Effector memory CD4-positive, alpha-beta T cell (primary cell): ENCODE data around the gene AGXT.

ENCODE experiments used
- DNase-seq, 3 donors: peaks; one replicate each; pipeline ENCODE4 v3.0.0-alpha.2; 2020
- H3K27ac ChIP-seq: 2 replicates; pipeline ENCODE4 v1.7.0; 2013; ENCODE audit warnings: mild to moderate bottlenecking, low read length, moderate library complexity; ENCODE audit not compliant: insufficient read depth, poor library complexity, severe bottlenecking
- H3K27me3 ChIP-seq: replicated peaks from 2 replicates; pipeline ENCODE4 v1.7.0; 2013; ENCODE audit warnings: mild to moderate bottlenecking, low read length; ENCODE audit not compliant: insufficient read depth, control insufficient read depth, poor library complexity, severe bottlenecking
- H3K36me3 ChIP-seq: 2 replicates; pipeline ENCODE4 v1.7.0; 2013; ENCODE audit warnings: mild to moderate bottlenecking, low read length, moderate library complexity; ENCODE audit not compliant: control insufficient read depth, insufficient read depth
- H3K4me1 ChIP-seq: 2 replicates; pipeline ENCODE4 v1.7.0; 2013; ENCODE audit warnings: low read length, mild to moderate bottlenecking; ENCODE audit not compliant: control insufficient read depth, insufficient read depth, poor library complexity, severe bottlenecking
- H3K4me3 ChIP-seq: 2 replicates; pipeline ENCODE4 v1.7.0; 2013; ENCODE audit warnings: low read length, low read depth, mild to moderate bottlenecking; ENCODE audit not compliant: insufficient read depth, poor library complexity, severe bottlenecking
- H3K9me3 ChIP-seq: 2 replicates; pipeline ENCODE4 v1.7.0; 2013; ENCODE audit warnings: mild to moderate bottlenecking, low read length, moderate library complexity; ENCODE audit not compliant: control insufficient read depth

AGXT gene

GRCh38 chr2:240892925-240893324, 24.3 kb downstream of the AGXT start:
- no peak overlapping the region for H3K27ac ChIP-seq
- H3K9me3 ChIP-seq = no peaks in the 10 kb centered on the region
- no peaks in the 10 kb centered on the region for H3K4me1 ChIP-seq
- H3K36me3 ChIP-seq = no peaks in the 10 kb centered on the region
- no peak for DNase-seq
- H3K4me3 ChIP-seq = no peak overlapping the region
- H3K27me3 ChIP-seq = no peaks in the 10 kb centered on the region

GRCh38 chr2:240893363-240893844, 24.8 kb downstream of the AGXT start:
- H3K9me3 ChIP-seq = no peaks in the 10 kb centered on the region
- no peaks in the 10 kb centered on the region for H3K27me3 ChIP-seq
- H3K36me3 ChIP-seq = no peaks in the 10 kb centered on the region
- no peak overlapping the region for H3K4me3 ChIP-seq
- H3K4me1 ChIP-seq = no peaks in the 10 kb centered on the region
- H3K27ac ChIP-seq = no peak overlapping the region
- no peak for DNase-seq

- Histone ChIP-seq H3K27ac (no peak overlapping the region), H3K4me1 (no peaks in the 10 kb centered on the region), H3K36me3 (no peaks in the 10 kb centered on the region), H3K27me3 (no peaks in the 10 kb centered on the region), H3K9me3 (no peaks in the 10 kb centered on the region), H3K4me3 (no peak overlapping the region)
- DNase-seq = no peak
Observed at GRCh38 chr2:240894006-240894405, 25.4 kb downstream of the AGXT start.

GRCh38 chr2:240894836-240895558, 26.4 kb downstream of the AGXT start:
- Histone ChIP-seq H3K27ac (no peak overlapping the region), H3K27me3 (no peaks in the 10 kb centered on the region), H3K9me3 (no peaks in the 10 kb centered on the region), H3K36me3 (no peaks in the 10 kb centered on the region), H3K4me1 (no peaks in the 10 kb centered on the region), H3K4me3 (no peak overlapping the region)
- DNase-seq = no peak

- H3K4me1 ChIP-seq = no peaks in the 10 kb centered on the region
- DNase-seq = no peak
- H3K27ac ChIP-seq = no peak within 1 kb of the TSS
- H3K4me3 ChIP-seq = no peak within 1 kb of the TSS
- no peaks in the 10 kb centered on the region for H3K9me3 ChIP-seq
- no peaks in the 10 kb centered on the region for H3K36me3 ChIP-seq
- no peaks in the 10 kb centered on the region for H3K27me3 ChIP-seq
Observed at GRCh38 chr2:240895656-240896388, 27.2 kb downstream of the AGXT start, which contains the start of gene MAB21L4. TSS of gene MAB21L4 (minus strand) at chr2:240896156. CDS start at chr2:240895997, 159 bp downstream.

- Histone ChIP-seq H3K36me3 (no peaks in the 10 kb centered on the region), H3K4me1 (no peaks in the 10 kb centered on the region), H3K4me3 (no peak overlapping the region), H3K27ac (no peak overlapping the region), H3K27me3 (no peaks in the 10 kb centered on the region), H3K9me3 (no peaks in the 10 kb centered on the region)
- no peak for DNase-seq
Observed at GRCh38 chr2:240896394-240896793, 27.8 kb downstream of the AGXT start.

- DNase-seq = no peak
- Histone ChIP-seq H3K4me3 (no peak overlapping the region), H3K27ac (no peak overlapping the region), H3K36me3 (no peaks in the 10 kb centered on the region), H3K27me3 (no peaks in the 10 kb centered on the region), H3K9me3 (no peaks in the 10 kb centered on the region), H3K4me1 (no peaks in the 10 kb centered on the region)
Observed at GRCh38 chr2:240896871-240897692, 28.5 kb downstream of the AGXT start.

- H3K27me3 ChIP-seq = no peaks in the 10 kb centered on the region
- H3K36me3 ChIP-seq = no peaks in the 10 kb centered on the region
- DNase-seq = no peak
- H3K4me3 ChIP-seq = no peak overlapping the region
- H3K4me1 ChIP-seq = no peaks in the 10 kb centered on the region
- no peaks in the 10 kb centered on the region for H3K9me3 ChIP-seq
- H3K27ac ChIP-seq = no peak overlapping the region
Observed at GRCh38 chr2:240898108-240898730, 29.6 kb downstream of the AGXT start.

GRCh38 chr2:240898731-240899467, 30.3 kb downstream of the AGXT start:
- H3K27ac ChIP-seq = no peak overlapping the region
- H3K4me3 ChIP-seq = no peak overlapping the region

More at GRCh38 chr2:240898731-240899467, 30.3 kb downstream of the AGXT start:
- H3K4me1 ChIP-seq = no peaks in the 10 kb centered on the region
- no peaks in the 10 kb centered on the region for H3K9me3 ChIP-seq
- H3K36me3 ChIP-seq = no peaks in the 10 kb centered on the region
- no peak for DNase-seq
- no peaks in the 10 kb centered on the region for H3K27me3 ChIP-seq
